HG03108 (cell line): ENCODE measurements around the gene NCAPD3.

Experiments
- ATAC-seq: cut with Tn5 transposase; IDR thresholded peaks from one replicate; pipeline ENCODE4 v1.9.1; 2021; ENCODE audit warnings: moderate library complexity; ENCODE audit not compliant: unreplicated experiment

Gene NCAPD3

GRCh38 chr11:134159652-134160051, 64.1 kb downstream of the NCAPD3 start:
- no peak for ATAC-seq

- no peak for ATAC-seq
Observed at GRCh38 chr11:134158023-134158422, 65.7 kb downstream of the NCAPD3 start.

GRCh38 chr11:134157451-134157850, 66.3 kb downstream of the NCAPD3 start:
- no peak for ATAC-seq

- no peak for ATAC-seq
Observed at GRCh38 chr11:134155946-134156865, 67.6 kb downstream of the NCAPD3 start.

GRCh38 chr11:134155456-134155855, 68.3 kb downstream of the NCAPD3 start:
- no peak for ATAC-seq

- ATAC-seq = no peak
Observed at GRCh38 chr11:134154441-134154840, 69.3 kb downstream of the NCAPD3 start.

GRCh38 chr11:134153147-134153905, 70.4 kb downstream of the NCAPD3 start:
- ATAC-seq = no peak

- no peak for ATAC-seq
Observed at GRCh38 chr11:134152696-134153095, 71.1 kb downstream of the NCAPD3 start.

- ATAC-seq = no peak
Observed at GRCh38 chr11:134151083-134151747, 72.6 kb downstream of the NCAPD3 start.

GRCh38 chr11:134150195-134150903, 73.4 kb downstream of the NCAPD3 start:
- ATAC-seq = no peak

GRCh38 chr11:134149371-134149770, 74.4 kb downstream of the NCAPD3 start:
- no peak for ATAC-seq

GRCh38 chr11:134146598-134146997, 77.2 kb downstream of the NCAPD3 start:
- ATAC-seq = no peak

GRCh38 chr11:134145715-134146114, 78.1 kb downstream of the NCAPD3 start:
- ATAC-seq = no peak

GRCh38 chr11:134144744-134145143, 79.0 kb downstream of the NCAPD3 start:
- no peak for ATAC-seq

- ATAC-seq = no peak
Observed at GRCh38 chr11:134143801-134144200, 80.0 kb downstream of the NCAPD3 start.

GRCh38 chr11:134142536-134142935, 81.2 kb downstream of the NCAPD3 start:
- no peak for ATAC-seq

- no peak for ATAC-seq
Observed at GRCh38 chr11:134140961-134141490, 82.7 kb downstream of the NCAPD3 start.

GRCh38 chr11:134139873-134140331, 83.9 kb downstream of the NCAPD3 start:
- no peak for ATAC-seq

- ATAC-seq = no peak
Observed at GRCh38 chr11:134139303-134139872, 84.4 kb downstream of the NCAPD3 start.

GRCh38 chr11:134138376-134138775, 85.4 kb downstream of the NCAPD3 start:
- ATAC-seq = no peak
